ENCODE results near the gene RTKN.

- TF ChIP-seq, protein P1, sequence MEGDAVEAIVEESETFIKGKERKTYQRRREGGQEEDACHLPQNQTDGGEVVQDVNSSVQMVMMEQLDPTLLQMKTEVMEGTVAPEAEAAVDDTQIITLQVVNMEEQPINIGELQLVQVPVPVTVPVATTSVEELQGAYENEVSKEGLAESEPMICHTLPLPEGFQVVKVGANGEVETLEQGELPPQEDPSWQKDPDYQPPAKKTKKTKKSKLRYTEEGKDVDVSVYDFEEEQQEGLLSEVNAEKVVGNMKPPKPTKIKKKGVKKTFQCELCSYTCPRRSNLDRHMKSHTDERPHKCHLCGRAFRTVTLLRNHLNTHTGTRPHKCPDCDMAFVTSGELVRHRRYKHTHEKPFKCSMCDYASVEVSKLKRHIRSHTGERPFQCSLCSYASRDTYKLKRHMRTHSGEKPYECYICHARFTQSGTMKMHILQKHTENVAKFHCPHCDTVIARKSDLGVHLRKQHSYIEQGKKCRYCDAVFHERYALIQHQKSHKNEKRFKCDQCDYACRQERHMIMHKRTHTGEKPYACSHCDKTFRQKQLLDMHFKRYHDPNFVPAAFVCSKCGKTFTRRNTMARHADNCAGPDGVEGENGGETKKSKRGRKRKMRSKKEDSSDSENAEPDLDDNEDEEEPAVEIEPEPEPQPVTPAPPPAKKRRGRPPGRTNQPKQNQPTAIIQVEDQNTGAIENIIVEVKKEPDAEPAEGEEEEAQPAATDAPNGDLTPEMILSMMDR (IDR thresholded peaks at IDR 0.05) = no peak
- TF ChIP-seq SIN3A (IDR thresholded peaks at IDR 0.05; ENCODE audit: borderline replicate concordance, insufficient read depth, low read depth, low read length) (no peak), TCF7L2 (IDR thresholded peaks at IDR 0.05; ENCODE audit: low read depth, low read length) (no peak)
- TF ChIP-seq, protein P2, sequence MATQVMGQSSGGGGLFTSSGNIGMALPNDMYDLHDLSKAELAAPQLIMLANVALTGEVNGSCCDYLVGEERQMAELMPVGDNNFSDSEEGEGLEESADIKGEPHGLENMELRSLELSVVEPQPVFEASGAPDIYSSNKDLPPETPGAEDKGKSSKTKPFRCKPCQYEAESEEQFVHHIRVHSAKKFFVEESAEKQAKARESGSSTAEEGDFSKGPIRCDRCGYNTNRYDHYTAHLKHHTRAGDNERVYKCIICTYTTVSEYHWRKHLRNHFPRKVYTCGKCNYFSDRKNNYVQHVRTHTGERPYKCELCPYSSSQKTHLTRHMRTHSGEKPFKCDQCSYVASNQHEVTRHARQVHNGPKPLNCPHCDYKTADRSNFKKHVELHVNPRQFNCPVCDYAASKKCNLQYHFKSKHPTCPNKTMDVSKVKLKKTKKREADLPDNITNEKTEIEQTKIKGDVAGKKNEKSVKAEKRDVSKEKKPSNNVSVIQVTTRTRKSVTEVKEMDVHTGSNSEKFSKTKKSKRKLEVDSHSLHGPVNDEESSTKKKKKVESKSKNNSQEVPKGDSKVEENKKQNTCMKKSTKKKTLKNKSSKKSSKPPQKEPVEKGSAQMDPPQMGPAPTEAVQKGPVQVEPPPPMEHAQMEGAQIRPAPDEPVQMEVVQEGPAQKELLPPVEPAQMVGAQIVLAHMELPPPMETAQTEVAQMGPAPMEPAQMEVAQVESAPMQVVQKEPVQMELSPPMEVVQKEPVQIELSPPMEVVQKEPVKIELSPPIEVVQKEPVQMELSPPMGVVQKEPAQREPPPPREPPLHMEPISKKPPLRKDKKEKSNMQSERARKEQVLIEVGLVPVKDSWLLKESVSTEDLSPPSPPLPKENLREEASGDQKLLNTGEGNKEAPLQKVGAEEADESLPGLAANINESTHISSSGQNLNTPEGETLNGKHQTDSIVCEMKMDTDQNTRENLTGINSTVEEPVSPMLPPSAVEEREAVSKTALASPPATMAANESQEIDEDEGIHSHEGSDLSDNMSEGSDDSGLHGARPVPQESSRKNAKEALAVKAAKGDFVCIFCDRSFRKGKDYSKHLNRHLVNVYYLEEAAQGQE (IDR thresholded peaks at IDR 0.05; ENCODE audit: insufficient read depth in 1 of 2, low read depth in 2 of 2, low read length in 1 of 2) = no peak
Measured at GRCh38 chr2:74457549-74458131, 15.9 kb upstream of the RTKN start.

Measured in Panc1 (cell line).